NCI-H2029 treated with DMSO at 0.1 percent for 48 hours (cell line): ENCODE results near the gene PNMT.
A peak's percentile ranks its signal among the peaks of the same experiment; 100 is the strongest.

ENCODE experiments used
- DNase-seq: peaks from one replicate; lab custom pipeline; 2025; lab: John Stamatoyannopoulos, UW

Gene PNMT

DNA sequence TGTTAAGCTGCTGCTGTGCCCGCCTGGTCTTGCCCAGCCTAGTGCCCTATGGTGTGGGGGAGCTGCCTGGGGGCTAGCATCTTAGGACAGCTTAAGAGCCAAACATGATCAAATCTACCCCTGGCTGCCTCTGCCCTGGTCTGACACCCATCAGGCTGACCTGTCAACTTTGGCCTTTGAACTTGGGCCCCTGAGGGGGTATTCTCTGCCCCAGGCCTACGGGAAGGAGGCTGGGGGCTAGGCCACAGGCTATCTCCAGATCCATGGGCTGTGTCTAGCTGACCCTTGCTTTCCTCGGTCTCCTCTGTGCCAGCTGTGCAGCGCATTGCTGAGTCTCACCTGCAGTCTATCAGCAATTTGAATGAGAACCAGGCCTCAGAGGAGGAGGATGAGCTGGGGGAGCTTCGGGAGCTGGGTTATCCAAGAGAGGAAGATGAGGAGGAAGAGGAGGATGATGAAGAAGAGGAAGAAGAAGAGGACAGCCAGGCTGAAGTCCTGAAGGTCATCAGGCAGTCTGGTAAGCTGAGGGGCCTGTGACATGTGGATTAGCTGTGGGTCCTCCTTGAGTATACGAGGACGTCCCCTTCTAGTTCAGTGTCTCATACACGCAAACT lies 34.6 kb upstream of the PNMT start:
- no peak for DNase-seq

DNA sequence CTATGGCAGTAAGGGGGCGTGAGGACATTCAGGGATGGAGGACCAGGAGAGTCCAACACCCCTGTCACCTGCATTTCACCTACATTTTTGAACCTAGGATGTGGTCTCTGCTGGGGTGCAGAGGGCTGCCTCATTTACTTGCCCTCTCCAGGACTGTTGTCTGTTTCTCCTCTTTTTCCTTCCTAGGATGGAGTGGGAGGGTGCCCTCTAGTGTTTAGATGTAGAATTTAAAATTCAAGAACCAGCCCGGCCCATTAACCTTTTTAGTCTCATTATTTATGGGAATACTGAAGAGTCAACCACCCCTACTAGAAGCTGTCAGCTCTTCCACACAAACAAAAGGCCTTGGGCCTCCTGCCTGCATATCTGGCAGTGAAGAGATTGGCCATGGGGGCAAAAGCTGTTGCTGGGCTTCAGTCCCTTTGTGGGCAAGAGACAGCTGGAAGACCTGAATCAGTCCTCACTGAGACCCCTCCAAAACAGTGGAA lies 33.8 kb upstream of the PNMT start:
- DNase-seq = no peak

GRCh38 chr17:39635614-39636176 lies 32.6 kb upstream of the PNMT start:
- no peak for DNase-seq

DNA sequence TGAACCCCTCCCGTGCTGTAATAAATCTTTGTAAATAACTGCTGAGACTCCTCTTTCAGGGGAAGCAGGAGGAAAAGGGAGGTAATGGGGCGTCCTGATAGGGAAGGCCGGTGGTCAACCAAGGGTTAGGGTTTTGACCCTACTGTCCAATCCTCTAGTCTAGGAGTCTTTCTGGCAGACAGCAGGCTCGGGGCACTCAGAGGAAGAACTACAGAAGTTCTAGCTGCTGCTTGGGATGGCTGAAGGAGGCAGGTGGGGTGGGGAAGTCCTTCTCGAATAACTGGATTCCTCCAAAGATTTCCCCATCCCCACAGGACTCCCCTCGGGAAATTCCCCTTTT lies 31.7 kb upstream of the PNMT start:
- no peak for DNase-seq

DNA sequence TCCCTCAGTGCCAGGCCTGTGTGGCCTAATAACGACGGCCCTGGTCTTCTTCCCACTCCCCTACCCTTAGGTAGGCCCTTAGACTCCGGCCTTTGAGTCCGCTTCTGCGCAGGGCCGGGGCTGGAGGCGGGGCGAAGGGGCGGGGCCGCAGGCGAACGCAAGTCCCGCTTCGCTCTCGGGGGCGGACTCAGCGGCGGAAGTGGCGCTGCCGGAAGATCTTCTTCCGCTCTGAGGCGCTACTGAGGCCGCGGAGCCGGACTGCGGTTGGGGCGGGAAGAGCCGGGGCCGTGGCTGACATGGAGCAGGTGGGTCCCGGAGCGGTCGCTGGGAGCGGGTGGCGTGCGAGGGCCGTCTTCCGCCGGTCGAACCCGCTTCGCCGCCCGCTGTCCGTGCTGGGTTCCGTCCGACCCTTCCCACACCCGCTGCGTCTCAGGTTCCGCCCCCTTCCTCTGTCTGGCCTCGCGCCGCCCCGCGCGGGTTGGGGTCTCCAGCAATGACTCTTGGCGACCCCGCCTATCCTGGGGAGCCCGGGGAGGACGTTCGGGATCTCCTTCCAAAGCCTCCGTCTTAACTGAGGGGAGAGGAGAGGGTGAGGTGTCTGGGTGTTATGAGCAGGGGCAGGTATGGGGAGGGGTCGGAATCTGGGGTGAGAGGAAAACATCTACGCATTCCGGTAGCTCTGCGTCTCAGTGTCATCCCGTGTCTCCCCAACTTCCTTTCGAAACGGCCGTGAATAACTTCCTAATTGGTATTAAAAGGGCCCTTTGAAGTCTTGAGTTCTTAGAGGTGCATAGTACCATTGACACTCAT lies 31.1 kb upstream of the PNMT start, which contains the start of gene STARD3:
Gene STARD3, plus strand, starts transcription at position 218 of the 810 bp plus-strand sequence. CDS start 16,388 bp downstream, outside the sequence.
- peak; percentile 30 for DNase-seq

- DNase-seq = no peak
Measured at GRCh38 chr17:39638317-39638716, 29.9 kb upstream of the PNMT start.

- DNase-seq = no peak
Measured at GRCh38 chr17:39639043-39639442, 29.2 kb upstream of the PNMT start.

- DNase-seq = no peak
Measured at GRCh38 chr17:39639566-39640458, 28.4 kb upstream of the PNMT start.

- DNase-seq = no peak
Measured at GRCh38 chr17:39640591-39641031, 27.6 kb upstream of the PNMT start.

DNA sequence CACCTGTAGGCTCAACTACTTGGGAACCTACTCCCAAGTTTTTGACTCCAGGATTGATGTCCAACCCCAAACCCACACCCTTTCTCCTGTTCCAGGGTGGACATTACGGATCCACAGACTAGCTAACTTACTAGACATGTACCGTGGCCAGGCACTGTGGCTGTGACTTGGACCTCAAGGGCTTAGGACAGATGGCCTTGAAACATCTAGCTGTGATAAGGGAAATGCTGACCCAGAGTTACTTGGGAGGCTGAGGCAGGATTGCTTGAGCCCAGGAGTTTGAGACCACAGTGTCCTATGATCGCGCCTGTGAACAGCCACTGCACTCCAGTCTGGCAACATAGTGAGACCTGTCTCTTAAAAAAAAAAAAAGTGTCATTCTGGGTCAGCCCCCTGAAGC lies 27.2 kb upstream of the PNMT start:
- DNase-seq = no peak

- no peak for DNase-seq
Measured at GRCh38 chr17:39641883-39642282, 26.4 kb upstream of the PNMT start.

DNA sequence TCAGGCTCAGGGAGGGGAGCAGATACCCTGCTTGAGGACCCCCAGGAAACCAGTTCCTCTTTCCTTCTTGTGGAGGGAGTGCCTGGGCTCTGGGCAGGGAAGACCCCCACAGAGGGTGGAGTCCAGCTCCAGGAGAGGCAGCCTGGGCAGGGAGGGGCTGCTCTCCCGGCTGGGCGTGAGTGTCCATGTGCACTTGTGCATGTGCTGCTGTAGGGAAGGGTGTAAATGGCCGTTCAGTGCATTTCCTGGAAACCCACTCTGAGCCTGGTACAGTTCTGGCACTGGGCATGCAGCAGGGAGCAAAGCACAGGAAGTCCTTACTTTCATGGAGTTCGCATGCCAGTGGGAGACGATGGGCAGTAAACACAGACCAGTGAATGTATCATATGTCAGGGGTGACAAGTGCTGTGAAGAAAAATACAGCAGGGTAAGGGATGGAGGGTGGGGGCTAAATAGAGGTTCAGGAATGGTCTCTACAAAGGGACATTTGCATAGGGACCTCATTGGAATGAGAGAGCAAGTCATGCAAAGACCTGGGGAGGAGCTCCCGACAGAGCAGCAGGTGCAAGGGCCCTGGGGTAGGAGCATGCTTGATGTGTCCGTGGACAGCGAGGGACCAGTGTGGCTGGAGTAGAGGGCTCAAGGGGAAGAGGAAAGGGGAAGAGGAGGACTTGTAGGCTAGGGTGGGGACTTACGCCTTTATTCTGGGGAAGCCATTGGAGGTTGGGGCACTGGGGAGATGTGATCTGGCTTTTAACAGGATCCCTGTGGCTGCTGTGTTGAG lies 25.8 kb upstream of the PNMT start:
- DNase-seq = no peak

DNA sequence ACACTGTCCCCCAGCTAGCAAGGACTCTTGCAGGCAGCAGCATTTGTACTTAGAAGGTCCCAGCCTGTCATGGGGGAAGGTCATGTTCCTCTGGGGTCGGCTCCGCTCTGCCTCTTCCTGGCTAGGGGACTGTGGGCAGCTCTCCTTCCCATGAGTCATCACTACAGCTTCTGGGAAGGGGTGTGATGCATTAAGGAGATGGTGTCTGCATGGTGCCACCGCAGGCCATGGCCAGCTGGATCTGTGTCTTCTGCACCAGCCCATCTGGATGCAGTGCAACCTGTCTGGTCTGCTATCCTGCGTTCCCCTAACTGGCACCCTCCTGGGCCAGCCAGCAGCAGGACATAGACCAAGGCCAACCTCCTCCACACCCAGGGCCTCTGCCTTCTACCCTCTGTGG lies 25.0 kb upstream of the PNMT start:
- DNase-seq = no peak

DNA sequence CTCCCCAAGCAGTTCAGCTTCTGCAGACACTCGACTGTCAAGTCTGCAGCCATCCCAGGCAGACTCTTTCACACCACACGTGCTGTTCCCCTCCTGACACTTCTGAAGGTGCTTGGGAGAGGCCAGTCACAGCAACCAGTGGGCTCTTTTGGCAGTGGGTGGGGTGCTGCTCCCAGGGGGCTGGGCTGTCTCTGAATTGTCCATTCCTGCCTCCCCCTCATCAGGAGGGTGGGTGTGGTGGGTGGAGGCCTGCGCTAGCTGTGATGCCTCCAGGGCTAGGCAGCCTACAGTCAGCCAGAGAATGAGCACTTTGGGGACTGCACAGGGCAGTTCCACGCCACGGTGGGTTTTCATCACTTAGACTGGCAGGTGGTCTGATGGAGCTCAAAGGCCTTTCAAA lies 21.0 kb upstream of the PNMT start:
- no peak for DNase-seq

GRCh38 chr17:39648616-39649366 lies 19.5 kb upstream of the PNMT start:
- DNase-seq = no peak

DNA sequence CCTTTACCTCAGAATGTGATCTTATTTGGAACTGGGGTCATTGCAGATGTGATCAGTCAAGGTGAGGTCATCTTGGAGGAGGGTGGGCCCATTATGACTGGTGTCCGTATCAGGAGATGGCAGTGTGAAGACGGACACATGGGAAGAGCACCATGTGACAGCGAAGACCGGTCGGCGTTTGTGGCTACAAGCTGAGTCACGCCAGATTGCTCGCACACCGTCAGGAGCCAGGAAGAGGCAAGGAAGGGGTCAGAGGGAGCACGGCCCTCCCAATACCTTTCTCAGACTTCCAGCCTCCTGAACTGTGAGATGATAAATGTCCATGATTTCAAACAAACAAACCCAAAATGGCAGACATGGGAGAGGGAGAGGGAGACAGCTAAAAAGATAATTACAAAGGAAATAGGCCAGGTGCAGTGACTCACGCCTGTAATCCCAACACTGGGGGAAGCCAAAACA lies 18.1 kb upstream of the PNMT start:
- no peak for DNase-seq

- no peak for DNase-seq
Measured at GRCh38 chr17:39651923-39652586, 16.2 kb upstream of the PNMT start.

- DNase-seq = no peak
Measured at GRCh38 chr17:39652587-39653315, 15.5 kb upstream of the PNMT start.

- DNase-seq = no peak
Measured at GRCh38 chr17:39653316-39653661, 15.0 kb upstream of the PNMT start.
